ENCODE data around the gene TAS2R16. TPM values are rescaled to one million over a fixed set of nuclear protein-coding genes. Genes with fewer than 3 reads are reported as not detected.
A peak's percentile ranks its signal among the peaks of the same experiment; 100 is the strongest.

The TAS2R16 gene
- total RNA-seq, 1 experiment from 2014 or later: not detected

DNA sequence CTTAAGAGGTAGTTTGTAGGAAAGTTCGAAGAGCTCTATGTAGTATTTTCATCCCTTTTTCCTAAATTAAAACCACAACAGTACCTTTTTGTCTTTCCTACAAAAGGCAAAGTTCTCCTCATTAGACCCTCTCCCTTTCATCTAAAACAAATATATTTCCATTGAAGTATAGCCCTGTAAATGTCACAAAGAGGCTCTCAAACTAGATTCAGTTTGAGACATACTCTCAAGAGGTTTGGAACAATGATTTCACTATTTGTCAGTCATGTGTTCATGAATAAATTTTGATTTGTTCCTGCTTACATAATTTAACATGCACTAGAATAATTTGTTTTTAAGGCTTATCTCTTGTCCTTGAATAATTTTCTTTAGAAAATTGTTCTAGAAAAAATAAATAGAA, 12.2 kb downstream of the TAS2R16 start:
- ATAC-seq (no peak), DNase-seq (no peak)
- Histone ChIP-seq H3K9me3 (ENCODE audit: low read length) (no peaks in the 10 kb centered on the region), H3K36me3 (ENCODE audit: low read depth, low read length) (no peaks in the 10 kb centered on the region), H3K9ac (ENCODE audit: low read length) (no peak overlapping the region), H3K4me2 (ENCODE audit: low read length) (no peak overlapping the region), H3K27ac (ENCODE audit: low read length) (no peak overlapping the region), H3K9me2 (replicated peaks; ENCODE audit: low read length) (no peaks in the 10 kb centered on the region), H3K27me3 (ENCODE audit: low read length) (no peaks in the 10 kb centered on the region), H2AFZ (ENCODE audit: low read length) (no peak overlapping the region), H3K4me3 (ENCODE audit: low read length) (no peak overlapping the region), H3K79me2 (ENCODE audit: low read length) (no peaks in the 10 kb centered on the region), H4K20me1 (ENCODE audit: low read length) (no peaks in the 10 kb centered on the region), H3F3A (ENCODE audit: low read length, unreplicated experiment) (no peaks in the 10 kb centered on the region), H3K4me1 (ENCODE audit: insufficient read depth, low read length) (no peaks in the 10 kb centered on the region)
- BruUV-seq (replicated peaks): no TSS peak
- ChIA-PET CTCF (no interaction called here), POLR2A (ENCODE audit: unreplicated experiment) (no interaction called here)
- TF ChIP-seq EZH2 (IDR thresholded peaks at IDR 0.05; ENCODE audit: low read length, unreplicated experiment) (no peak), EZH2phosphoT487 (IDR thresholded peaks at IDR 0.05; ENCODE audit: borderline replicate concordance, low read length) (no peak)
- TF ChIP-seq, protein P1, sequence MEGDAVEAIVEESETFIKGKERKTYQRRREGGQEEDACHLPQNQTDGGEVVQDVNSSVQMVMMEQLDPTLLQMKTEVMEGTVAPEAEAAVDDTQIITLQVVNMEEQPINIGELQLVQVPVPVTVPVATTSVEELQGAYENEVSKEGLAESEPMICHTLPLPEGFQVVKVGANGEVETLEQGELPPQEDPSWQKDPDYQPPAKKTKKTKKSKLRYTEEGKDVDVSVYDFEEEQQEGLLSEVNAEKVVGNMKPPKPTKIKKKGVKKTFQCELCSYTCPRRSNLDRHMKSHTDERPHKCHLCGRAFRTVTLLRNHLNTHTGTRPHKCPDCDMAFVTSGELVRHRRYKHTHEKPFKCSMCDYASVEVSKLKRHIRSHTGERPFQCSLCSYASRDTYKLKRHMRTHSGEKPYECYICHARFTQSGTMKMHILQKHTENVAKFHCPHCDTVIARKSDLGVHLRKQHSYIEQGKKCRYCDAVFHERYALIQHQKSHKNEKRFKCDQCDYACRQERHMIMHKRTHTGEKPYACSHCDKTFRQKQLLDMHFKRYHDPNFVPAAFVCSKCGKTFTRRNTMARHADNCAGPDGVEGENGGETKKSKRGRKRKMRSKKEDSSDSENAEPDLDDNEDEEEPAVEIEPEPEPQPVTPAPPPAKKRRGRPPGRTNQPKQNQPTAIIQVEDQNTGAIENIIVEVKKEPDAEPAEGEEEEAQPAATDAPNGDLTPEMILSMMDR (conservative IDR thresholded peaks at IDR 0.05; ENCODE audit: low read depth, low read length): no peak
- intact Hi-C loops (cut with micrococcal nuclease): no loop called here

DNA sequence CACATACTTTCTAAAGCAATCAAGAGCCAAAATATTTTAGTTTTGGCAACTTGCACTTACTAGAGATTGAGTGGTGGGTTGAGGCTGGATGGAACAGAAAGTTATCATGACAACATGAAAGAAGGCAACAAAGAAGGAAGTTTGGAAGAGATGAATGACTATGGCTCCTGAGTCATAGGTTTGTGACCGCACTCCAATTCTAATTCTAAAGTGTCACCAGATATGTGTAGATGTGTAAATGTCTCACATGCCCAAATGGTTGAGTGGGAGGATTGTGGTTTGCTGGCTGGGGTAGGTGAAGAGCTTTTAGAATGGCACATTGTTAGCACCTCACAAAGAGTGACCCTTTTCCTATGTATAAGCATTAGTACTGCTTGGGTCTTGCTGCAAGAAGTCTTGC, 20.2 kb downstream of the TAS2R16 start:
- Histone ChIP-seq H3K79me2 (ENCODE audit: low read length) (no peaks in the 10 kb centered on the region), H3K9me3 (ENCODE audit: low read length) (no peaks in the 10 kb centered on the region), H4K20me1 (ENCODE audit: low read length) (no peaks in the 10 kb centered on the region), H3F3A (ENCODE audit: low read length, unreplicated experiment) (no peaks in the 10 kb centered on the region), H3K9ac (ENCODE audit: low read length) (no peak overlapping the region), H3K4me1 (ENCODE audit: insufficient read depth, low read length) (no peaks in the 10 kb centered on the region), H3K9me2 (replicated peaks; ENCODE audit: low read length) (no peaks in the 10 kb centered on the region), H3K27me3 (ENCODE audit: low read length) (no peaks in the 10 kb centered on the region), H3K36me3 (ENCODE audit: low read depth, low read length) (no peaks in the 10 kb centered on the region), H3K4me2 (ENCODE audit: low read length) (no peak overlapping the region), H3K4me3 (ENCODE audit: low read length) (no peak overlapping the region), H3K27ac (ENCODE audit: low read length) (no peak overlapping the region), H2AFZ (ENCODE audit: low read length) (no peak overlapping the region)
- BruUV-seq (replicated peaks): no TSS peak
- ChIA-PET POLR2A (ENCODE audit: unreplicated experiment) (no interaction called here), CTCF (no interaction called here)
- intact Hi-C loops (cut with micrococcal nuclease): no loop called here
- TF ChIP-seq, protein P1 (conservative IDR thresholded peaks at IDR 0.05; ENCODE audit: low read depth, low read length): no peak
- TF ChIP-seq EZH2 (IDR thresholded peaks at IDR 0.05; ENCODE audit: low read length, unreplicated experiment) (no peak), EZH2phosphoT487 (IDR thresholded peaks at IDR 0.05; ENCODE audit: borderline replicate concordance, low read length) (no peak)
- ATAC-seq: no peak; the same call in 1 of the 2 replicates
- DNase-seq: peak; percentile 56

DNA sequence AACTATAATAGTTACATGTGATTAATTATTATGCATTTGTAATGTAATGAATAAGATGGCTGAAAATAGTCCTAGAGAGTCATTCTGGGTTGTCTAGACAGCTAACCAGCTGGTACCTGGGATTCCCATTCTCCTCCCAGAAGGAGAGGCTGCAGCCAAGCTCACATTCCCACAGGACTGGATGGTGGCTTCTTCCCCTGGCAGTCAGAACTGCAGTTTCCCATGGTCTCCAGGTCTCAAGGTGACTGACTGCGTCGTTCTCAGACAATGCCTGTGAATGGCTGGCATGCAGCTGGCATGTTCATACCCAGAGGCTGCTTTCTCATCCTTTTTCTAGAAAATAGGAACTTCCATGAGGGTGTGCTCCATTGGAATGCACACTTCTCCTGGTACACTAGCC, 21.3 kb downstream of the TAS2R16 start:
- Histone ChIP-seq H2AFZ (ENCODE audit: low read length) (no peak overlapping the region), H4K20me1 (ENCODE audit: low read length) (no peaks in the 10 kb centered on the region), H3K4me1 (ENCODE audit: insufficient read depth, low read length) (no peaks in the 10 kb centered on the region), H3K27me3 (ENCODE audit: low read length) (no peaks in the 10 kb centered on the region), H3K4me3 (ENCODE audit: low read length) (no peak overlapping the region), H3K79me2 (ENCODE audit: low read length) (no peaks in the 10 kb centered on the region), H3K4me2 (ENCODE audit: low read length) (no peak overlapping the region), H3K9ac (ENCODE audit: low read length) (no peak overlapping the region), H3K9me2 (replicated peaks; ENCODE audit: low read length) (no peaks in the 10 kb centered on the region), H3K9me3 (ENCODE audit: low read length) (no peaks in the 10 kb centered on the region), H3K36me3 (ENCODE audit: low read depth, low read length) (no peaks in the 10 kb centered on the region), H3K27ac (ENCODE audit: low read length) (no peak overlapping the region), H3F3A (ENCODE audit: low read length, unreplicated experiment) (no peaks in the 10 kb centered on the region)
- DNase-seq (no peak), ATAC-seq (no peak)
- POLR2A ChIA-PET (ENCODE audit: unreplicated experiment): no interaction called here
- TF ChIP-seq EZH2 (IDR thresholded peaks at IDR 0.05; ENCODE audit: low read length, unreplicated experiment) (no peak), EZH2phosphoT487 (IDR thresholded peaks at IDR 0.05; ENCODE audit: borderline replicate concordance, low read length) (no peak)
- TF ChIP-seq, protein P1 (conservative IDR thresholded peaks at IDR 0.05; ENCODE audit: low read depth, low read length): no peak
- CTCF ChIA-PET: no interaction called here
- intact Hi-C loops (cut with micrococcal nuclease): loop anchor here (5.0 kb wide), 1 partner anchor 72 kb away; no protein-coding TSS in a partner anchor
- BruUV-seq (replicated peaks): no TSS peak

Data from PC-3 (cell line).